NCI-H2196 treated with DMSO at 0.1 percent for 48 hours (cell line): ENCODE results near the gene MFSD6L.
"Not testable (repeated sequence)": the region's sequence is repeated elsewhere in the genome, so short reads cannot be mapped to it uniquely, and the experiment has no call there.

Experiments used
- DNase-seq: peaks from one replicate; lab custom pipeline; 2025; ENCODE audit not compliant: unreplicated experiment; lab: John Stamatoyannopoulos, UW

MFSD6L gene

GRCh38 chr17:8826808-8827435 lies 27.8 kb upstream of the MFSD6L start:
- DNase-seq, result no peak

- no peak for DNase-seq
These were observed 26.6 kb upstream of the MFSD6L start for GRCh38 chr17:8825802-8826201.

- DNase-seq, result no peak
These were observed 24.1 kb upstream of the MFSD6L start for GRCh38 chr17:8823279-8823678.

- no peak for DNase-seq
These were observed 23.4 kb upstream of the MFSD6L start for GRCh38 chr17:8822401-8823035.

GRCh38 chr17:8821446-8822105 lies 22.4 kb upstream of the MFSD6L start:
- no peak for DNase-seq

- DNase-seq, result no peak
These were observed 21.3 kb upstream of the MFSD6L start for GRCh38 chr17:8820311-8821010.

GRCh38 chr17:8818654-8819330 lies 19.6 kb upstream of the MFSD6L start:
- DNase-seq, result no peak

GRCh38 chr17:8818047-8818446 lies 18.9 kb upstream of the MFSD6L start:
- DNase-seq, result no peak

GRCh38 chr17:8806926-8807550 lies 7.9 kb upstream of the MFSD6L start:
- no peak for DNase-seq

GRCh38 chr17:8806253-8806925 lies 7.2 kb upstream of the MFSD6L start:
- no peak for DNase-seq

- not testable (repeated sequence) for DNase-seq
These were observed 6.2 kb upstream of the MFSD6L start for GRCh38 chr17:8805396-8805795.

- no peak for DNase-seq
These were observed 4.6 kb upstream of the MFSD6L start for GRCh38 chr17:8803531-8804420.

GRCh38 chr17:8801135-8801840 lies 2.1 kb upstream of the MFSD6L start:
- no peak for DNase-seq

GRCh38 chr17:8800656-8801055 lies 1.5 kb upstream of the MFSD6L start:
- DNase-seq, result no peak

- DNase-seq, result no peak
These were observed 526 bp upstream of the MFSD6L start for GRCh38 chr17:8799570-8800212.

- no peak for DNase-seq
These were observed 854 bp downstream of the MFSD6L start for GRCh38 chr17:8798176-8798845.

- no peak for DNase-seq
These were observed 1.5 kb downstream of the MFSD6L start for GRCh38 chr17:8797621-8798175.
